Effector memory CD8-positive, alpha-beta T cell (primary cell): ENCODE data around the gene ZBTB46.
A peak's percentile ranks its signal among the peaks of the same experiment; 100 is the strongest.

ENCODE experiments used
- ATAC-seq: fragments of 150-1000 bp; cut with Tn5 transposase; replicated peaks from 2 replicates; pipeline ENCODE4 v1.10.0; 2021; ENCODE audit warnings: mild to moderate bottlenecking, moderate library complexity
- DNase-seq, 3 experiments: peaks; one replicate each; pipeline ENCODE4 v3.0.0; 2021
- H3K27ac Mint-ChIP-seq, 2 donors: one replicate each; pipeline ENCODE4 v1.8.0; 2022; ENCODE audit warnings: mild to moderate bottlenecking in 2 of 2, mixed read lengths in 2 of 2, moderate library complexity in 2 of 2
- H3K27me3 Mint-ChIP-seq, 2 donors: one replicate each; pipeline ENCODE4 v1.8.0; 2022; ENCODE audit warnings: mixed read lengths in 2 of 2
- H3K36me3 Mint-ChIP-seq: one replicate; pipeline ENCODE4 v1.8.0; 2022; ENCODE audit warnings: mild to moderate bottlenecking, moderate library complexity, mixed read lengths; ENCODE audit not compliant: insufficient read depth
- H3K4me1 Mint-ChIP-seq, 2 donors: one replicate each; pipeline ENCODE4 v1.8.0; 2022; ENCODE audit warnings: low read depth in 2 of 2, mixed read lengths in 2 of 2
- H3K4me3 Mint-ChIP-seq, 2 donors: one replicate each; pipeline ENCODE4 v1.8.0; 2022; ENCODE audit warnings: mild to moderate bottlenecking in 2 of 2, mixed read lengths in 2 of 2, moderate library complexity in 2 of 2
- H3K9me3 Mint-ChIP-seq, 2 donors: one replicate each; pipeline ENCODE4 v1.8.0; 2022; ENCODE audit warnings: mixed read lengths in 2 of 2

ZBTB46 gene

GRCh38 chr20:63749597-63750508 lies 81.2 kb downstream of the ZBTB46 start:
- peak overlapping the region in 1 of 2 donors; percentile 68 for H3K27ac Mint-ChIP-seq
- ATAC-seq (no peak), DNase-seq (no peak)
- no peaks in the 10 kb centered on the region for H3K9me3 Mint-ChIP-seq
- H3K36me3 Mint-ChIP-seq = no peaks in the 10 kb centered on the region
- H3K27me3 Mint-ChIP-seq = no peaks in the 10 kb centered on the region
- H3K4me1 Mint-ChIP-seq = peaks cover 9 to 22% of the 10 kb centered on the region in 2 donors
- H3K4me3 Mint-ChIP-seq = no peak overlapping the region

- Mint-ChIP-seq H3K4me1 (peaks cover 9 to 20% of the 10 kb centered on the region in 2 donors), H3K27me3 (no peaks in the 10 kb centered on the region), H3K36me3 (no peaks in the 10 kb centered on the region), H3K4me3 (no peak overlapping the region), H3K9me3 (no peaks in the 10 kb centered on the region), H3K27ac (peak overlapping the region in 1 of 2 donors; percentile 35)
- no peak for DNase-seq
- no peak for ATAC-seq
Measured at GRCh38 chr20:63748934-63749270, 82.2 kb downstream of the ZBTB46 start.

GRCh38 chr20:63748070-63748933 lies 82.8 kb downstream of the ZBTB46 start:
- H3K36me3 Mint-ChIP-seq = peaks cover 2% of the 10 kb centered on the region
- DNase-seq = no peak
- H3K4me3 Mint-ChIP-seq = no peak overlapping the region
- no peak for ATAC-seq
- H3K9me3 Mint-ChIP-seq = no peaks in the 10 kb centered on the region
- H3K4me1 Mint-ChIP-seq = peaks cover 9 to 20% of the 10 kb centered on the region in 2 donors
- H3K27ac Mint-ChIP-seq = peak overlapping the region in 1 of 2 donors; percentile 35
- H3K27me3 Mint-ChIP-seq = no peaks in the 10 kb centered on the region

- no peaks in the 10 kb centered on the region for H3K9me3 Mint-ChIP-seq
- H3K27me3 Mint-ChIP-seq = no peaks in the 10 kb centered on the region
- no peak overlapping the region for H3K4me3 Mint-ChIP-seq
Measured at GRCh38 chr20:63747622-63748069, 83.4 kb downstream of the ZBTB46 start.

GRCh38 chr20:63746751-63747315 lies 84.2 kb downstream of the ZBTB46 start:
- H3K27ac Mint-ChIP-seq = no peak overlapping the region
- DNase-seq (no peak), ATAC-seq (no peak)
- peaks cover 7% of the 10 kb centered on the region for H3K36me3 Mint-ChIP-seq
- no peaks in the 10 kb centered on the region for H3K9me3 Mint-ChIP-seq
- H3K27me3 Mint-ChIP-seq = no peaks in the 10 kb centered on the region
- no peak overlapping the region for H3K4me3 Mint-ChIP-seq
- peaks cover 9 to 18% of the 10 kb centered on the region in 2 donors for H3K4me1 Mint-ChIP-seq

More at GRCh38 chr20:63747622-63748069, 83.4 kb downstream of the ZBTB46 start:
- ATAC-seq = no peak
- Mint-ChIP-seq H3K4me1 (peaks cover 9 to 20% of the 10 kb centered on the region in 2 donors), H3K27ac (no peak overlapping the region), H3K36me3 (peaks cover 7% of the 10 kb centered on the region)
- no peak for DNase-seq

GRCh38 chr20:63745961-63746731 lies 84.9 kb downstream of the ZBTB46 start:
- H3K4me3 Mint-ChIP-seq = no peak overlapping the region
- H3K4me1 Mint-ChIP-seq = peaks cover 6 to 16% of the 10 kb centered on the region in 2 donors

GRCh38 chr20:63745424-63745805 lies 85.6 kb downstream of the ZBTB46 start:
- Mint-ChIP-seq H3K4me3 (no peak overlapping the region), H3K36me3 (peaks cover 14% of the 10 kb centered on the region), H3K27me3 (no peaks in the 10 kb centered on the region), H3K9me3 (no peaks in the 10 kb centered on the region), H3K27ac (no peak overlapping the region), H3K4me1 (peaks cover 4 to 11% of the 10 kb centered on the region in 2 donors)
- ATAC-seq = no peak
- DNase-seq = no peak

More at GRCh38 chr20:63745961-63746731, 84.9 kb downstream of the ZBTB46 start:
- ATAC-seq = no peak
- Mint-ChIP-seq H3K27ac (no peak overlapping the region), H3K27me3 (no peaks in the 10 kb centered on the region), H3K9me3 (no peaks in the 10 kb centered on the region), H3K36me3 (peaks cover 10% of the 10 kb centered on the region)
- DNase-seq = no peak

- ATAC-seq = no peak
- H3K4me1 Mint-ChIP-seq = peaks cover 4 to 11% of the 10 kb centered on the region in 2 donors
- no peak for DNase-seq
- no peaks in the 10 kb centered on the region for H3K27me3 Mint-ChIP-seq
- peak overlapping the region in 1 of 2 donors; percentile 49 for H3K27ac Mint-ChIP-seq
- H3K9me3 Mint-ChIP-seq = no peaks in the 10 kb centered on the region
- H3K4me3 Mint-ChIP-seq = no peak overlapping the region
- peaks cover 14% of the 10 kb centered on the region for H3K36me3 Mint-ChIP-seq
Measured at GRCh38 chr20:63744574-63745423, 86.3 kb downstream of the ZBTB46 start.

- Mint-ChIP-seq H3K9me3 (no peaks in the 10 kb centered on the region), H3K27ac (no peak overlapping the region), H3K27me3 (no peaks in the 10 kb centered on the region), H3K4me3 (no peak overlapping the region), H3K36me3 (peaks cover 14% of the 10 kb centered on the region), H3K4me1 (peaks cover 4 to 9% of the 10 kb centered on the region in 2 donors)
- ATAC-seq = no peak
- DNase-seq = no peak
Measured at GRCh38 chr20:63744158-63744557, 86.9 kb downstream of the ZBTB46 start.

- Mint-ChIP-seq H3K27ac (no peak overlapping the region), H3K4me3 (no peak overlapping the region)
Measured at GRCh38 chr20:63743210-63743970, 87.7 kb downstream of the ZBTB46 start.

GRCh38 chr20:63742381-63743024 lies 88.6 kb downstream of the ZBTB46 start:
- no peak for ATAC-seq
- Mint-ChIP-seq H3K4me3 (no peak overlapping the region), H3K9me3 (no peaks in the 10 kb centered on the region), H3K27ac (no peak overlapping the region), H3K4me1 (peaks cover 0 to 10% of the 10 kb centered on the region in 2 donors), H3K36me3 (peaks cover 24% of the 10 kb centered on the region), H3K27me3 (no peaks in the 10 kb centered on the region)
- DNase-seq = no peak

More at GRCh38 chr20:63743210-63743970, 87.7 kb downstream of the ZBTB46 start:
- peaks cover 0 to 8% of the 10 kb centered on the region in 2 donors for H3K4me1 Mint-ChIP-seq
- no peak for DNase-seq
- peaks cover 20% of the 10 kb centered on the region for H3K36me3 Mint-ChIP-seq
- H3K27me3 Mint-ChIP-seq = no peaks in the 10 kb centered on the region
- ATAC-seq = no peak
- no peaks in the 10 kb centered on the region for H3K9me3 Mint-ChIP-seq
